Bronchial epithelial cell (primary cell): ENCODE data around the gene MBP. TPM values are rescaled to one million over a fixed set of nuclear protein-coding genes. Genes with fewer than 3 reads are reported as not detected.

Source experiments
- DNase-seq: peaks from one replicate; pipeline ENCODE4 v3.0.0-alpha.2; 2010; ENCODE audit warnings: low read depth
- FAIRE-seq: peaks from 2 replicates; lab custom pipeline; 2011; peaks lifted over from hg19 to GRCh38; lab: Jason Lieb, UNC
- H3K27me3 ChIP-seq: 2 replicates; pipeline ENCODE4 v1.5.1; 2011; ENCODE audit warnings: low read length; ENCODE audit not compliant: control insufficient read depth, insufficient read depth
- H3K36me3 ChIP-seq: 2 replicates; pipeline ENCODE4 v1.5.1; 2011; ENCODE audit warnings: low read length; ENCODE audit not compliant: control insufficient read depth, insufficient read depth
- H3K4me3 ChIP-seq: 2 replicates; pipeline ENCODE4 v1.5.1; 2011; ENCODE audit warnings: mild to moderate bottlenecking, low read depth, low read length, control low read depth
- CTCF ChIP-seq: IDR thresholded peaks from 2 replicates; pipeline ENCODE4 v1.5.1; 2011; ENCODE audit warnings: mild to moderate bottlenecking, moderate library complexity, low read length, control low read depth, inconsistent platforms; ENCODE audit not compliant: insufficient read depth, severe bottlenecking
- total RNA-seq: library from RNA; depleted of rRNA; stranded (reverse); fragments of >200 nt; gene quantifications from 2 replicates; pipeline ENCODE4 v1.2.1, GENCODE V29; 2014

MBP gene
- total RNA-seq, 1 donor from 2014 or later = 26.6 TPM

GRCh38 chr18:77008006-77008405 lies 124.6 kb downstream of the MBP start:
- Histone ChIP-seq H3K36me3 (no peaks in the 10 kb centered on the region), H3K4me3 (no peak overlapping the region), H3K27me3 (no peaks in the 10 kb centered on the region)
- no peak for TF ChIP-seq CTCF
- DNase-seq (no peak), FAIRE-seq (no peak)

GRCh38 chr18:77007251-77007650 lies 125.3 kb downstream of the MBP start:
- DNase-seq = no peak
- no peak overlapping the region for H3K4me3 ChIP-seq
- TF ChIP-seq CTCF = no peak
- no peak for FAIRE-seq
- H3K36me3 ChIP-seq = no peaks in the 10 kb centered on the region
- no peaks in the 10 kb centered on the region for H3K27me3 ChIP-seq

GRCh38 chr18:77006305-77007175 lies 126.0 kb downstream of the MBP start:
- DNase-seq = no peak
- TF ChIP-seq CTCF = no peak
- no peak overlapping the region for H3K4me3 ChIP-seq
- H3K36me3 ChIP-seq = no peaks in the 10 kb centered on the region
- no peak for FAIRE-seq
- H3K27me3 ChIP-seq = no peaks in the 10 kb centered on the region

GRCh38 chr18:77005651-77006195 lies 126.9 kb downstream of the MBP start:
- no peak for TF ChIP-seq CTCF
- FAIRE-seq = no peak
- DNase-seq = no peak

GRCh38 chr18:77004555-77005380 lies 127.8 kb downstream of the MBP start:
- TF ChIP-seq CTCF = no peak
- no peak overlapping the region for H3K4me3 ChIP-seq
- FAIRE-seq = no peak

More at GRCh38 chr18:77005651-77006195, 126.9 kb downstream of the MBP start:
- Histone ChIP-seq H3K36me3 (no peaks in the 10 kb centered on the region), H3K4me3 (no peak overlapping the region), H3K27me3 (no peaks in the 10 kb centered on the region)

More at GRCh38 chr18:77004555-77005380, 127.8 kb downstream of the MBP start:
- H3K36me3 ChIP-seq = no peaks in the 10 kb centered on the region
- H3K27me3 ChIP-seq = no peaks in the 10 kb centered on the region
- DNase-seq = no peak
